ENCODE measurements around the gene RASSF3. TPM values are rescaled to one million over a fixed set of nuclear protein-coding genes. Genes with fewer than 3 reads are reported as not detected.
"Not testable (repeated sequence)": the region's sequence is repeated elsewhere in the genome, so short reads cannot be mapped to it uniquely, and the experiment has no call there.

RASSF3 gene
- total and polyA plus RNA-seq, 2 donors from 2014 or later, result 8.2 to 35.6 TPM

DNA sequence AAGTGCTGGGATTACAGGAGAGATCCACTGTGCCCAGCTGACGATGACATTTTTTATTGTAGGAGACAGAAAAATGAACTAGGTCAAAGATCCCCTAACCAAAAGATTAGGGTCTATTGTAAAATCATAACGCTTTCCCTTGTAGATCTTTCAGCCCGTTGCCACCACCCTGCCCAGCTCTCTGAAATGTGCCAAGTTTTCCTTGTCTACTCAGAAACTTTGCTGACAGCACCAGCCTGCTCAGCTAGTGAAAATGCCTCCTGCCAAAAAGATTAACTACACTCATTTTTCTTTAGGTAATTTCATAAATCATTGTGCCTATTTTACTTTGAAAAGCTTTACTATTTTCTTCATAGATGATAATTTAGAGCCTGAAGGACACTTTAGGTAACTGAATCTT lies 28.2 kb upstream of the RASSF3 start:
- no peaks in the 10 kb centered on the region for H3K36me3 ChIP-seq (ENCODE audit: control insufficient read depth in 2 of 3, insufficient read depth in 3 of 3, low read length in 3 of 3)
- H3K9ac ChIP-seq (ENCODE audit: low read length in 3 of 3), result no peak overlapping the region
- no peak overlapping the region for H3K27ac ChIP-seq (ENCODE audit: low read depth in 2 of 2, low read length in 2 of 2)
- no peaks in the 10 kb centered on the region for H3K27me3 ChIP-seq (ENCODE audit: control insufficient read depth, insufficient read depth, low read length)
- no peak for DNase-seq
- H3K9me3 ChIP-seq (ENCODE audit: control insufficient read depth in 2 of 3, insufficient read depth in 1 of 3, low read length in 3 of 3), result no peaks in the 10 kb centered on the region
- peaks cover 4 to 7% (median 6%) of the 10 kb centered on the region in 3 donors for H3K4me1 ChIP-seq (ENCODE audit: control insufficient read depth in 2 of 3, insufficient read depth in 2 of 3, low read depth in 1 of 3, low read length in 3 of 3)
- TF ChIP-seq CTCF (IDR thresholded peaks at IDR 0.05; ENCODE audit: borderline replicate concordance, extremely low read depth, insufficient read depth), result no peak
- H3K4me3 ChIP-seq (ENCODE audit: low read length in 3 of 3), result no peak overlapping the region
- intact Hi-C loops (cut with DNase I), result no loop called here
- FAIRE-seq, result no peak

- no peak for TF ChIP-seq CTCF (IDR thresholded peaks at IDR 0.05; ENCODE audit: borderline replicate concordance, extremely low read depth, insufficient read depth)
- Histone ChIP-seq H3K9me3 (ENCODE audit: control insufficient read depth in 2 of 3, insufficient read depth in 1 of 3, low read length in 3 of 3) (no peaks in the 10 kb centered on the region), H3K27ac (ENCODE audit: low read depth in 2 of 2, low read length in 2 of 2) (no peak overlapping the region), H3K27me3 (ENCODE audit: control insufficient read depth, insufficient read depth, low read length) (no peaks in the 10 kb centered on the region), H3K36me3 (ENCODE audit: control insufficient read depth in 2 of 3, insufficient read depth in 3 of 3, low read length in 3 of 3) (no peaks in the 10 kb centered on the region), H3K4me3 (ENCODE audit: low read length in 3 of 3) (no peak overlapping the region), H3K9ac (ENCODE audit: low read length in 3 of 3) (no peak overlapping the region), H3K4me1 (ENCODE audit: control insufficient read depth in 2 of 3, insufficient read depth in 2 of 3, low read depth in 1 of 3, low read length in 3 of 3) (peaks cover 4 to 7% (median 6%) of the 10 kb centered on the region in 3 donors)
- intact Hi-C loops (cut with DNase I), result no loop called here
- DNase-seq (no peak), FAIRE-seq (no peak)
These were observed 27.4 kb upstream of the RASSF3 start for GRCh38 chr12:64582862-64583261.

DNA sequence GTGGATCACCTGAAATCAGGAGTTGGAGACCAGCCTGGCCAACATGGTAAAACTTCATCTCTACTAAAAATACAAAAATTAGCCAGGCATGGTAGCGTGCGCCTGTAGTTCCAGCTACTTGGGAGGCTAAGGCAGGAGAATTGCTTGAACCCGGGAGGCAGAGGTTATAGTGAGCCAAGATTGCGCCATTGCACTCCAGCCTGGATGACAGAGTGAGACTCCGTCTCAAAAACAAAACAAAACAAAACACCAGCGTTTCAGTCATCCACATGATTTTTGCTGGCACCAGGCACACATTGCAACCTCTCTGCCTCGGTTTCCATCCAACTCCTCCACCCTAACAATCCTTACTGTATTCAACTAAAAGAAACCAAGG lies 26.9 kb upstream of the RASSF3 start:
- H3K4me1 ChIP-seq (ENCODE audit: control insufficient read depth in 2 of 3, insufficient read depth in 2 of 3, low read depth in 1 of 3, low read length in 3 of 3); intact Hi-C loops (cut with DNase I); DNase-seq; FAIRE-seq; H3K27me3 ChIP-seq (ENCODE audit: control insufficient read depth, insufficient read depth, low read length); H3K9me3 ChIP-seq (ENCODE audit: control insufficient read depth in 2 of 3, insufficient read depth in 1 of 3, low read length in 3 of 3); H3K36me3 ChIP-seq (ENCODE audit: control insufficient read depth in 2 of 3, insufficient read depth in 3 of 3, low read length in 3 of 3): not testable (repeated sequence)
- Histone ChIP-seq H3K9ac (ENCODE audit: low read length in 3 of 3) (peak overlapping the region in 1 of 3 donors; percentile 2), H3K4me3 (ENCODE audit: low read length in 3 of 3) (peak overlapping the region in 2 of 3 donors; percentile 28 to 30), H3K27ac (ENCODE audit: low read depth in 2 of 2, low read length in 2 of 2) (peak overlapping the region in 1 of 2 donors; percentile 22)

- FAIRE-seq, result no peak
- DNase-seq, result peak in 3 of 5 donors; percentile 35 to 88 (median 86)
- H3K27ac ChIP-seq (ENCODE audit: low read depth in 2 of 2, low read length in 2 of 2), result peak overlapping the region in 1 of 2 donors; percentile 22
- peaks cover 4 to 7% (median 6%) of the 10 kb centered on the region in 3 donors for H3K4me1 ChIP-seq (ENCODE audit: control insufficient read depth in 2 of 3, insufficient read depth in 2 of 3, low read depth in 1 of 3, low read length in 3 of 3)
- H3K36me3 ChIP-seq (ENCODE audit: control insufficient read depth in 2 of 3, insufficient read depth in 3 of 3, low read length in 3 of 3), result no peaks in the 10 kb centered on the region
- H3K4me3 ChIP-seq (ENCODE audit: low read length in 3 of 3), result peak overlapping the region in 2 of 3 donors; percentile 28 to 30
- TF ChIP-seq CTCF (IDR thresholded peaks at IDR 0.05; ENCODE audit: borderline replicate concordance, extremely low read depth, insufficient read depth), result no peak
- H3K9me3 ChIP-seq (ENCODE audit: control insufficient read depth in 2 of 3, insufficient read depth in 1 of 3, low read length in 3 of 3), result no peaks in the 10 kb centered on the region
- H3K9ac ChIP-seq (ENCODE audit: low read length in 3 of 3), result peak overlapping the region in 1 of 3 donors; percentile 2
- H3K27me3 ChIP-seq (ENCODE audit: control insufficient read depth, insufficient read depth, low read length), result no peaks in the 10 kb centered on the region
- intact Hi-C loops (cut with DNase I), result no loop called here
These were observed 26.4 kb upstream of the RASSF3 start for GRCh38 chr12:64583771-64584421.
